ENCODE data around the gene RIF1.

RIF1 gene

DNA sequence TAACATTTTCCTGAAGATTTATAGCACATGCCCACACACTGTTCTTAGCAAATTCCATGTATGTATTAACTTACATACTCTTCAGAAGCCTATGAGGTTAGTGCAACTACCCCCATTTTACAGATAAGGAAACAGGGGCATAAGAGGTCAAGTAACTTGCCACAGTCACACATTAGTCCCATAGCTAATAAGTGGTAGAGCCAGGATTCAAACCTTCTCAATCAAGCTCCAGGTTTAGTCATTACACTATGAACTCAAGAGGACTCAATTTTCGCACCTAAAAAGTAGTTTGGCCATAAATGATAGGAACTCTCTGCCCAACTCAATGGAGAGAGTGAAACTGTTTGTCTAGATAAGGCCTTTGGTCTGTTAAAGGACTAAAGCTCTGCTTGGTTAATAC, 9.7 kb upstream of the RIF1 start:
- Histone ChIP-seq H3K9me2 (replicated peaks; ENCODE audit: low read depth, low read length) (no peaks in the 10 kb centered on the region), H3K4me3 (ENCODE audit: low read length, poor library complexity, severe bottlenecking) (no peak overlapping the region), H3K4me1 (ENCODE audit: insufficient read depth, low read length, poor library complexity, severe bottlenecking) (peaks cover 5% of the 10 kb centered on the region), H4K20me1 (ENCODE audit: insufficient read depth, low read length, poor library complexity, severe bottlenecking) (no peaks in the 10 kb centered on the region), H3K79me2 (ENCODE audit: insufficient read depth, low read length) (no peaks in the 10 kb centered on the region), H3K9me3 (ENCODE audit: insufficient read depth, low read depth, low read length) (no peaks in the 10 kb centered on the region), H3K9ac (ENCODE audit: low read depth, low read length, poor library complexity, severe bottlenecking) (no peak overlapping the region), H3K4me2 (ENCODE audit: low read depth, low read length, poor library complexity, severe bottlenecking) (no peak overlapping the region), H3K36me3 (ENCODE audit: insufficient read depth, low read length) (no peaks in the 10 kb centered on the region), H2AFZ (ENCODE audit: low read length) (no peak overlapping the region), H3F3A (ENCODE audit: low read depth) (no peaks in the 10 kb centered on the region), H3K27me3 (ENCODE audit: insufficient read depth, low read length, poor library complexity, severe bottlenecking) (no peaks in the 10 kb centered on the region)
- TF ChIP-seq, protein P1, sequence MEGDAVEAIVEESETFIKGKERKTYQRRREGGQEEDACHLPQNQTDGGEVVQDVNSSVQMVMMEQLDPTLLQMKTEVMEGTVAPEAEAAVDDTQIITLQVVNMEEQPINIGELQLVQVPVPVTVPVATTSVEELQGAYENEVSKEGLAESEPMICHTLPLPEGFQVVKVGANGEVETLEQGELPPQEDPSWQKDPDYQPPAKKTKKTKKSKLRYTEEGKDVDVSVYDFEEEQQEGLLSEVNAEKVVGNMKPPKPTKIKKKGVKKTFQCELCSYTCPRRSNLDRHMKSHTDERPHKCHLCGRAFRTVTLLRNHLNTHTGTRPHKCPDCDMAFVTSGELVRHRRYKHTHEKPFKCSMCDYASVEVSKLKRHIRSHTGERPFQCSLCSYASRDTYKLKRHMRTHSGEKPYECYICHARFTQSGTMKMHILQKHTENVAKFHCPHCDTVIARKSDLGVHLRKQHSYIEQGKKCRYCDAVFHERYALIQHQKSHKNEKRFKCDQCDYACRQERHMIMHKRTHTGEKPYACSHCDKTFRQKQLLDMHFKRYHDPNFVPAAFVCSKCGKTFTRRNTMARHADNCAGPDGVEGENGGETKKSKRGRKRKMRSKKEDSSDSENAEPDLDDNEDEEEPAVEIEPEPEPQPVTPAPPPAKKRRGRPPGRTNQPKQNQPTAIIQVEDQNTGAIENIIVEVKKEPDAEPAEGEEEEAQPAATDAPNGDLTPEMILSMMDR (conservative IDR thresholded peaks at IDR 0.05; ENCODE audit: low read length) = no peak
- no peak for TF ChIP-seq EZH2phosphoT487 (IDR thresholded peaks at IDR 0.05; ENCODE audit: borderline replicate concordance)

DNA sequence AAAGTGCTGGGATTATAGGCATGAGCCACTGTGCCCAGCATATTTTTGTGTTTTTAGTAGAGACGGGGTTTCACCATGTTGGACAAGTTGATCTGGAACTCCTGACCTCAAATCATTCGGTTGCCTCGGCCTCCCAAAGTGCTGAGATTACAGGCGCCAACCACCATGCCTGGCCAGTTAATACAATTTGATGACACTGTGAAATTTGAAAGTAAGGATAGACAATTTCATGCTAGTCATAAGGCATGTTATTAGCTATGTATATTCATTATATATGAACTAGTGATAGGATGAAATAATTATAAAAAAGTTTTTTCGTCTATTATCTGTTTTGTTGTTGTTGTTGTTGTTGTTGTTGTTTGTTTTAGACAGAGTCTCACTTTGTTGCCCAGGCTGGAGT, 8.6 kb upstream of the RIF1 start:
- Histone ChIP-seq H3K36me3 (ENCODE audit: insufficient read depth, low read length) (no peaks in the 10 kb centered on the region), H3K4me1 (ENCODE audit: insufficient read depth, low read length, poor library complexity, severe bottlenecking) (no peaks in the 10 kb centered on the region), H4K20me1 (ENCODE audit: insufficient read depth, low read length, poor library complexity, severe bottlenecking) (no peaks in the 10 kb centered on the region), H3K27me3 (ENCODE audit: insufficient read depth, low read length, poor library complexity, severe bottlenecking) (no peaks in the 10 kb centered on the region), H3K79me2 (ENCODE audit: insufficient read depth, low read length) (no peaks in the 10 kb centered on the region), H3F3A (ENCODE audit: low read depth) (no peaks in the 10 kb centered on the region), H3K9me2 (replicated peaks; ENCODE audit: low read depth, low read length) (no peaks in the 10 kb centered on the region), H3K4me2 (ENCODE audit: low read depth, low read length, poor library complexity, severe bottlenecking) (no peak overlapping the region), H3K4me3 (ENCODE audit: low read length, poor library complexity, severe bottlenecking) (no peak overlapping the region), H3K9ac (ENCODE audit: low read depth, low read length, poor library complexity, severe bottlenecking) (no peak overlapping the region), H2AFZ (ENCODE audit: low read length) (no peak overlapping the region), H3K9me3 (ENCODE audit: insufficient read depth, low read depth, low read length) (no peaks in the 10 kb centered on the region)
- TF ChIP-seq EZH2phosphoT487 (IDR thresholded peaks at IDR 0.05; ENCODE audit: borderline replicate concordance) = no peak
- TF ChIP-seq, protein P1 (conservative IDR thresholded peaks at IDR 0.05; ENCODE audit: low read length) = no peak

DNA sequence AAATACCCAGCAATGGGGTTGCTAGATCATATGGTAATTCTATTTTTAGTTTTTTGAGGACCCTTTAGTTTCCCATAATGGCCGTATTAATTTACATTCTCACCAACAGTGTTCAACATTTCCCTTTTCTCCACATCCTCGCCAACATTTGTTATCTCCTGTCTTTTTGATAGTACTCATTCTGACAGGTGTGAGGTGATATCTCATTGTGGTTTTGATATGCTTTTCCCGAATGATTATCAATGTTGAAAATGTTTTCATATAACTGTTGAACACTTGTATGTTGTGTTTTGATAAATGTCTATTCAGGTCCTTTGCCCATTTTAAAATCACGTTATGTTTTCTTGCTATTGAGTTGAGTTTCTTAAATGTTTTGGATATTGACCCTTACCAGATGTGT, 5.8 kb upstream of the RIF1 start:
- H3K36me3 ChIP-seq (ENCODE audit: insufficient read depth, low read length) = no peaks in the 10 kb centered on the region
- no peaks in the 10 kb centered on the region for H3K9me2 ChIP-seq (replicated peaks; ENCODE audit: low read depth, low read length)
- no peak overlapping the region for H2AFZ ChIP-seq (ENCODE audit: low read length)
- H3K4me2 ChIP-seq (ENCODE audit: low read depth, low read length, poor library complexity, severe bottlenecking) = no peak overlapping the region
- TF ChIP-seq, protein P1 (conservative IDR thresholded peaks at IDR 0.05; ENCODE audit: low read length) = no peak
- no peak for TF ChIP-seq EZH2phosphoT487 (IDR thresholded peaks at IDR 0.05; ENCODE audit: borderline replicate concordance)
- H3K9ac ChIP-seq (ENCODE audit: low read depth, low read length, poor library complexity, severe bottlenecking) = no peak overlapping the region
- H3K9me3 ChIP-seq (ENCODE audit: insufficient read depth, low read depth, low read length) = no peaks in the 10 kb centered on the region
- H4K20me1 ChIP-seq (ENCODE audit: insufficient read depth, low read length, poor library complexity, severe bottlenecking) = no peaks in the 10 kb centered on the region
- no peaks in the 10 kb centered on the region for H3K27me3 ChIP-seq (ENCODE audit: insufficient read depth, low read length, poor library complexity, severe bottlenecking)
- no peaks in the 10 kb centered on the region for H3K79me2 ChIP-seq (ENCODE audit: insufficient read depth, low read length)
- H3K4me3 ChIP-seq (ENCODE audit: low read length, poor library complexity, severe bottlenecking) = no peak overlapping the region
- no peaks in the 10 kb centered on the region for H3F3A ChIP-seq (ENCODE audit: low read depth)
- H3K4me1 ChIP-seq (ENCODE audit: insufficient read depth, low read length, poor library complexity, severe bottlenecking) = no peaks in the 10 kb centered on the region
